Fibroblast of skin of left quadriceps (primary cell): ENCODE measurements around the gene UCK1.

Experiments
- DNase-seq, 2 experiments: peaks; one replicate each; pipeline ENCODE4 v3.0.0-alpha.2; 2013; ENCODE audit warnings: low read depth in 2 of 2

UCK1 gene

DNA sequence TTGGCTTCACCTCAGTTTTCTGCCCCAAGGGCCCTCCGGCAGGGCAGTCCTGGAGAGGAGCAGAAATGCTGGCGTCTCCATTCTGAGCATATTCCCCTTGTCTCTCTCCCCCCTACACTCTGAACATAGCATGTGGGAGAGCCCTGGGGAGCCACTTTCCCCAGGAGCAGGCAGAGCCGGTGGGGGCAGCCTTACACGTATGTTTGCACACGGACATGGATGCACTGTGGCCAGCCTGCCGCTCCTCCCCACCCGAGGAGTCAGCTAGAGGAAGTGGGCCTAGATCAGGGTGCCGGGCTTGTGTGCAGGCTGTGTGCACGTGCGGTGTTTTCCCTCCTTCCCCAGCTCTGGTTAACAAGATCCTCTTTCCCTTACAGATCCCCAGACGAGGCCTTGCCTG, 53.7 kb downstream of the UCK1 start:
- no peak for DNase-seq

DNA sequence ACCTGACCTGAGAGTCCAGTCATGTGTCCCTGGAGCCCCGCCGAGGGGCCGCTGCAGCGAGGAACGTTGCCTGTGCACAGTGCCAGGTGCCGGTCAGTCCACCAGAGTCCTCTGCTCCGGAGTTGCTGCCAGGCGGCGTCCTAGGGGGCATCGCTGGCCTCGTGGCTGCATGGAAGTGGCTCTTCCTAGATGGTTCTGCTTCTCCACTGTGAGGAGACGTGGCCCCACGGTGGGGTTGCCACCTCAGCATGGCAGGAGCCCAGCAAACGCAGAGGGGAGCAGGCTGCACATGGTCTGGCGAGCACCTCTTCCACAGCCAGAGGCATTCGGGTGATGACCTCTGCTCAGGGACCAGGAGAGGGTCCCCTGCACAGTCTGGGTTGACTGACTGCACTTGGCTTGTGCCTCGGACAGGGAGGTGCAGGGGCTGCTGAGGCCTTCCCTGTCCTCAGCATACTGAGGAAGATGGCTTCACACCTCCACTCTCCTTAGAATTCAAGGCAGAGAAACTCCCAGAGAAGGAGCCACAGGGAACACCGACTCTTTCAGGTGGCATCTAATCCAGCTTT, 54.2 kb downstream of the UCK1 start:
- DNase-seq = no peak

DNA sequence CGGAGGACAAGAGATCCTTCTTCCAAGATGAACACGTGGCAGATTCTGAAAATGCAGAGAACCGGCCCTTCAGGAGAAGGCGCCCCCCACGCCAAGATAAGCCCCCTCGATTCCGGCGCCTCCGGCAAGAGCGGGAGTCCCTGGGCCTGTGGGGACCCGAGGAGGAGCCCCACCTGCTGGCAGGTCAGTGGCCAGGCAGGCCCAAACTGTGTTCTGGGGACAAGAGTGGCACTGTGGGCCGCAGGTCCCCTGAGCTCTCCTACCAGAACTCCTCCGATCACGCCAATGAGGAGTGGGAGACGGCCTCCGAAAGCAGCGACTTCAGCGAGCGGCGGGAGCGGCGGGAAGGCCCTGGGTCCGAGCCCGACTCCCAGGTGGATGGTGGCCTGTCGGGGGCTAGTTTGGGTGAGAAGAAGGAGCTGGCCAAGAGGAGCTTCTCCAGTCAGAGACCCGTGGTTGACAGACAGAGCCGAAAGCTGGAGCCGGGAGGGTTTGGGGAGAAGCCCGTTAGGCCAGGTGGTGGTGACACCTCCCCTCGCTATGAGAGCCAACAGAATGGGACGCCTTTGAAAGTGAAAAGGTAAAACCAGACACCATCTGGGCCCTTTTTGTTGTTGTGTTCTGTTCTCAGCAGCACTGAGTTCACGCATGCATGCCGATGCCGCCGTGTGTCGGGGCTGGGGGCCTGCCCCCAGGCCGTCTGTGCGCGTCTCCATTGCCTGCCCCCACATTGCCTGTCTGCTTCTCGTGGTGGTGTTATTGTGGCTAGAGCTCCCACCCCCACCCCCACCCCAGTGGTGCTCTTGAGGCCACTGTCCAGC, 54.9 kb downstream of the UCK1 start:
- no peak for DNase-seq

DNA sequence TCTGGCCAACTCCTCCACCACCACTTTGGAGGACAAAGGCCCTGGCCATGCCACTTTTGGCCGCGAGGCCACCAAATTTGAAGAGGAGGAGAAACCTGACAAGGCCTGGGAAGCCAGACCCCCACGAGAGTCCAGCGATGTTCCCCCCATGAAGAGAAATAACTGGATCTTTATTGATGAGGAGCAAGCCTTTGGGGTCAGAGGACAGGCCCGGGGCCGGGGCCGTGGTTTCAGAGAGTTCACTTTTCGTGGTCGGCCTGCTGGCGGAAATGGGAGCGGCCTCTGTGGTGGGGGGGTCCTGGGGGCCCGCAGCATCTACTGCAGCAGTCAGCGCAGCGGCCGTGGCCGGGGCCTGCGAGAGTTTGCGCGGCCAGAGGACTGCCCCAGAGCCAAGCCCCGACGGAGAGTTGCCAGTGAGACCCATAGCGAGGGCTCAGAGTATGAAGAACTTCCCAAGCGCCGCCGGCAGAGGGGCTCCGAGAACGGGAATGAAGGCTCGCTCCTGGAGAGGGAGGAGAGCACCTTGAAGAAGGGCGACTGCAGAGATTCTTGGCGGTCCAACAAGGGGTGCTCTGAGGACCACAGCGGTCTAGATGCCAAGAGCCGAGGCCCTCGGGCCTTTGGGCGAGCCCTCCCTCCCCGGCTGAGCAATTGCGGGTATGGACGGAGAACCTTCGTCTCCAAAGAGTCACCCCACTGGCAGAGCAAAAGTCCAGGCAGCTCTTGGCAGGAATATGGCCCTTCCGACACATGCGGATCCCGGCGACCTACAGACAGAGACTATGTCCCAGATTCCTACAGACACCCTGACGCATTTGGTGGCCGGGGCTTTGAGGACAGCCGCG, 55.7 kb downstream of the UCK1 start:
- DNase-seq = no peak

DNA sequence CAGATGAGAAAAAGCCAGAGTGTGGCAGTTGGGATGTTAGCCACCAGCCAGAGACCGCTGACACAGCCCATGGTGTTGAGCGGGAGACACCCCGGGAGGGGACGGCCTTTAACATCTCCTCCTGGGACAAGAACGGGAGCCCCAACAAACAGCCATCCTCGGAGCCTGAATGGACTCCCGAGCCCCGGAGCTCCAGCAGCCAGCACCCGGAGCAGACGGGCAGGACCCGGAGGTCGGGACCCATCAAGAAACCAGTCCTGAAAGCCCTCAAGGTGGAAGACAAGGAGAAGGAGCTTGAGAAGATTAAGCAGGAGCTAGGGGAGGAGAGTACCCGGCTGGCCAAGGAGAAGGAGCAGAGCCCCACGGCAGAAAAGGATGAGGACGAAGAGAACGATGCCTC, 56.4 kb downstream of the UCK1 start:
- DNase-seq = no peak

DNA sequence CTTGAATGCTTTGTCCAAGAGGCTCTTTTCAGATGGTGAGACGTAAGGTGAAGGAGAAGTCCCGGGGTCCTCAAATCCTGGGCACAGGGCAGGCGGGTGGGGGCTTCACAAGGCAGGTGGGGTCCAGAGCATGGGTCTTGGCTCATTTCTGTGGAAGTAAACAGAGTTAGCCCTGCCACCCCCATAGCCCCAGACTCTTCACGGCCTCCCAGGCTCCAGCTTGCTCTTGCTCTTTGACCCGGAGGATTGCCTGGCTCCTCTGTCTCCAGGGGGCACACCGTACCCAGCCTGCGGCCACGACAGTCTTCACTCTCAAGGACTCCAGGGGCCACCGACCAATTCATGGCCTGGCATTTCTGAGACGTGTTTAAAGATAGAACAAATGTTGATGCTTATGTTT, 57.2 kb downstream of the UCK1 start:
- no peak for DNase-seq
